SK-N-SH treated with all-trans-retinoic acid at 6 μM for 48 hours (cell line): Measurements from ENCODE around the gene COBL.

Experiments
- ESRRG ChIP-seq: fragments of 250-450 bp; sonication (Bioruptor Pico); IDR thresholded peaks from 2 replicates; pipeline ENCODE4 v1.6.1; 2021; ENCODE audit warnings: mild to moderate bottlenecking
- PATZ1 ChIP-seq: fragments of 250-450 bp; sonication (Bioruptor Pico); IDR thresholded peaks from 2 replicates; pipeline ENCODE4 v1.8.0; 2020; ENCODE audit warnings: mild to moderate bottlenecking, moderate library complexity, borderline replicate concordance
- SNAI2 ChIP-seq: fragments of 250-450 bp; sonication (Bioruptor Pico); IDR thresholded peaks from 2 replicates; pipeline ENCODE4 v1.5.0; 2020; ENCODE audit warnings: mild to moderate bottlenecking, moderate library complexity
- ZFP3 ChIP-seq: fragments of 250-450 bp; sonication (Bioruptor Pico); IDR thresholded peaks from 2 replicates; pipeline ENCODE4 v1.5.0; 2020; ENCODE audit warnings: mild to moderate bottlenecking, moderate library complexity

GRCh38 chr7:51311166-51311565 is 5.4 kb downstream of the COBL start:
- no peak for TF ChIP-seq SNAI2 (CRISPR knock-in tag)
- TF ChIP-seq ESRRG (CRISPR knock-in tag): no peak
- no peak for TF ChIP-seq ZFP3 (CRISPR knock-in tag)
- no peak for TF ChIP-seq PATZ1 (CRISPR knock-in tag)
